GM12801 (cell line): ENCODE results near the gene TIMM44.

Experiments
- TF ChIP-seq, protein P1 (sequence below): IDR thresholded peaks from one replicate; pipeline ENCODE4 v1.5.1; 2011; ENCODE audit warnings: control low read depth; ENCODE audit not compliant: insufficient read length; ENCODE audit errors: extremely low read depth

TIMM44 gene

DNA sequence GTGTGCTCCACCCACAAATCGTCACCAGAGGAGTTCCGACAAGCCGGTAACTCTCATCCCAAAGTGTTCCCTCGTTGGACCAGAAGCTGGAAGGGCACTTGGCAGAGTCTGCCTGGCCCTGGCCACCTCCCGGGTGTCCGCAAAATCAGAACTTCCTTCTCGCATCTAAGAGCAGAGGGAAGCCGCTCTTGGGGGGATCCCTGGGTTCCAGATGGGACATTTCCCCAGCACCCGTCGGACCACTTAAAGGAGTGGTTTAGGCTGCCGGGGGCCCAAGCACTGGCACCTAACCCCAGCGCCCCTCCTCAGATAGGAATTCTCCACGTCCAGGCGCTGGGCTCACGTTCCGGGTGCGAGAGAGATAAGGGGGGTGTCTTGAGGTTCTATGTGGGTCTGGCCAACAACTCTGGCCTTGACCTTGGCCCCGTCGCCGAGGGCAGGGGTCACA is 40.6 kb downstream of the TIMM44 start:
- TF ChIP-seq, protein P1, sequence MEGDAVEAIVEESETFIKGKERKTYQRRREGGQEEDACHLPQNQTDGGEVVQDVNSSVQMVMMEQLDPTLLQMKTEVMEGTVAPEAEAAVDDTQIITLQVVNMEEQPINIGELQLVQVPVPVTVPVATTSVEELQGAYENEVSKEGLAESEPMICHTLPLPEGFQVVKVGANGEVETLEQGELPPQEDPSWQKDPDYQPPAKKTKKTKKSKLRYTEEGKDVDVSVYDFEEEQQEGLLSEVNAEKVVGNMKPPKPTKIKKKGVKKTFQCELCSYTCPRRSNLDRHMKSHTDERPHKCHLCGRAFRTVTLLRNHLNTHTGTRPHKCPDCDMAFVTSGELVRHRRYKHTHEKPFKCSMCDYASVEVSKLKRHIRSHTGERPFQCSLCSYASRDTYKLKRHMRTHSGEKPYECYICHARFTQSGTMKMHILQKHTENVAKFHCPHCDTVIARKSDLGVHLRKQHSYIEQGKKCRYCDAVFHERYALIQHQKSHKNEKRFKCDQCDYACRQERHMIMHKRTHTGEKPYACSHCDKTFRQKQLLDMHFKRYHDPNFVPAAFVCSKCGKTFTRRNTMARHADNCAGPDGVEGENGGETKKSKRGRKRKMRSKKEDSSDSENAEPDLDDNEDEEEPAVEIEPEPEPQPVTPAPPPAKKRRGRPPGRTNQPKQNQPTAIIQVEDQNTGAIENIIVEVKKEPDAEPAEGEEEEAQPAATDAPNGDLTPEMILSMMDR, result no peak

DNA sequence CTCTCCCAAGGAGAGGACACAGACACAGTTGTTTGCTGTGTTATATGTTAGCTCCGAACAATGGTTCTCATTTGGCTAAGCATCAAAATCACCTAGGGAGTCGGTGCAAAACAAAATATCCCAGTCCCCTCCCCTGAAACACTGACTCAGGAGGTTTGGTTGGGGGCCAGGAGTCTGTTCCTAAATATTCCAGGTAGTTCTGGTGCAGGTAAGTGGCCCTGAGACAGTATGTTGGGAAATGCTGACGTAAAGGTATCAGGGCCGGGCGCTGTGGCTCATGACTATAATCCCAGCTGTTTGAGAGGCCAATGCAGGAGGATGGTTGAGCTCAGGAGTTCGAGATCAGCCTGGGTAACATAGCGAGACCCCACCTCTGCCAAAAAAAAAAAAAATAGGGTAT is 42.1 kb downstream of the TIMM44 start:
- TF ChIP-seq, protein P1, result no peak

DNA sequence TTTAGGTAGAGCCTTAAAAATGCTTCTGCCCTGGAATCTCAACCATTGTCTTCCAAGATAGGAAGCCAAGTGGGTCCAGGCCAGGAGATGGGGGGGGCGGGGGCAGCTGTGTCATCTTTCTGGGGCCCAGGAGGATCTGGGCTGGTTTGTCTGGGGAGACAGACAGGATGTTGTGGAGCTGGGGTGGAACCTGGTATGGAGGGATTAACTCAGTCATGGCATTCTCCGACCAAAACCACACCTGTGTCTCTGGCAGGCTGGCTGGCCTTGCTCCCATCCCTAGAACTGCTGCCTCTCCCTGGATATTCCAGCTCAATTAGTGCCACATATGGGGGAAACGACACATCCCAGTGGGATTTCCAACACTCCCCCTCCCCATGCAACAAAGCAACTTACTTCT is 42.5 kb downstream of the TIMM44 start:
- TF ChIP-seq, protein P1, result no peak

DNA sequence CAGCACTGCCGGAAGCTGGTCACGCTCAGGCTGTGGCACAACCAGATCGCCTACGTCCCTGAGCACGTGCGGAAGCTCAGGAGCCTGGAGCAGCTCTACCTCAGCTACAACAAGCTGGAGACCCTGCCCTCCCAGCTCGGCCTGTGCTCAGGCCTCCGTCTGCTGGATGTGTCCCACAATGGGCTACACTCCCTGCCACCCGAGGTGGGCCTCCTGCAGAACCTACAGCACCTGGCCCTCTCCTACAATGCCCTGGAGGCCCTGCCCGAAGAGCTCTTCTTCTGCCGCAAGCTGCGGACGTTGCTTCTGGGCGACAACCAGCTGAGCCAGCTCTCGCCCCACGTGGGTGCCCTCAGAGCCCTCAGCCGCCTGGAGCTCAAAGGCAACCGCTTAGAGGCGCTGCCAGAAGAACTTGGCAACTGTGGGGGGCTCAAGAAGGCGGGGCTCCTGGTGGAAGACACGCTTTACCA is 43.0 kb downstream of the TIMM44 start:
- TF ChIP-seq, protein P1, result no peak

DNA sequence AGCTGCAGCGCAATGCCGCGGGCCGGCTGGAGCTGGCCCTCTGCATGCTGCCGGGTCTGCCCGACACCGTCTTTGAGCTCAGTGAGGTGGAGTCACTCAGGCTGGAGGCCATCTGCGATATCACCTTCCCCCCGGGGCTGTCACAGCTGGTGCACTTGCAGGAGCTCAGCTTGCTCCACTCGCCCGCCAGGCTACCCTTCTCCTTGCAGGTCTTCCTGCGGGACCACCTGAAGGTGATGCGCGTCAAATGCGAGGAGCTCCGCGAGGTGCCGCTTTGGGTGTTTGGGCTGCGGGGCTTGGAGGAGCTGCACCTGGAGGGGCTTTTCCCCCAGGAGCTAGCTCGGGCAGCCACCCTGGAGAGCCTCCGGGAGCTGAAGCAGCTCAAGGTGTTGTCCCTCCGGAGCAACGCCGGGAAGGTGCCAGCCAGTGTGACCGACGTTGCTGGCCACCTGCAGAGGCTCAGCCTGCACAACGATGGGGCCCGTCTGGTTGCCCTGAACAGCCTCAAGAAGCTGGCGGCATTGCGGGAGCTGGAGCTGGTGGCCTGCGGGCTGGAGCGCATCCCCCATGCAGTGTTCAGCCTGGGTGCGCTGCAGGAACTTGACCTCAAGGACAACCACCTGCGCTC is 43.6 kb downstream of the TIMM44 start:
- TF ChIP-seq, protein P1, result no peak

DNA sequence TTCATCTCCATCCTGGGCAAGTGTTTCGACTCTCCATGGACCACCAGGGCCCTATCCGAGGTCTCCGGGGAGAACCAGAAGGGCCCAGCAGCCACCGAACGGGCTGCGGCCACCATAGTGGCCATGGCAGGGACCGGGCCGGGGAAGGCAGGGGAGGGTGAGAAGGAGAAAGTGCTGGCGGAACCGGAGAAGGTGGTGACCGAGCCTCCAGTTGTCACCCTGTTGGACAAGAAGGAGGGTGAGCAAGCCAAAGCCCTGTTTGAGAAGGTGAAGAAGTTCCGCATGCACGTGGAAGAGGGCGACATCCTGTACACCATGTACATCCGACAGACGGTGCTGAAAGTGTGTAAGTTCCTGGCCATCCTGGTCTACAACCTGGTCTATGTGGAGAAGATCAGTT is 44.5 kb downstream of the TIMM44 start:
- TF ChIP-seq, protein P1, result no peak

DNA sequence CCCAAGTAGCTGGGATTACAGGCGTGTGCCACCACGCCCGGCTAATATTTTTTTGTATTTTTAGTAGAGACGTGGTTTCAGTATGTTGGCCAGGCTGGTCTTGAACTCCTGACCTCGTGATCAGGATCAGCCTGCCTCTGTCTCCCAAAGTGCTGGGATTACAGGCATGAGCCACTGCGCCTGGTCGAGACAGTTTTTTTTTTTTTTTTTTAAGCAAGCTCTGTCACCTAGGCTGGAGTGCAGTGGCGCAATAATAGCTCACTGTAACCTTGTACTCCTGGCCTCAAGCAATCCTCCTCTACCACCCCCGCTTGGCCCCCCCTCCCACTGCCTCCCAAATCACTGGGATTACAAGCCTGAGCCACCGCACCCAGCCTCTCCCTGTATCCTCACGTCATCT is 46.2 kb downstream of the TIMM44 start:
- TF ChIP-seq, protein P1, result no peak

DNA sequence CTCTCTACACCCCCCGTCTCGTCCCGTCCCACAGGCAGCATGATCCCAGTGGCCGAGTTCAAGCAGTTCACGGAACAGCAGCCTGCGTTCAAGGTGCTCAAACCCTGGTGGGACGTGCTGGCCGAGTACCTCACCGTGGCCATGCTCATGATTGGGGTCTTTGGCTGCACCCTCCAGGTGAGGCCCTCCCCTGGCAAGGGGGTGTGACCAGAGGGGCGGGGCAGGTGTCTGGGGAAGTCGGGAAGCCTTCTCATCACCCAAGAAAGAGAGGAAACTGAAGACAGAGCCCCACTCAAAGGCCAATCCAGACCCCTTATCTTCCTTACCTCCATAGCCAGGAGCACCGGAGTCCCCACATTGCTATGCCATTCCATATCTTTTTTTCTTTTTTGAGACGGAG is 47.9 kb downstream of the TIMM44 start:
- TF ChIP-seq, protein P1, result no peak
